ENCODE data around the gene ATF1. TPM values are rescaled to one million over a fixed set of nuclear protein-coding genes. Genes with fewer than 3 reads are reported as not detected.

Gene ATF1
- polyA plus RNA-seq, 1 donor = 35.3 TPM

GRCh38 chr12:50728841-50729240 lies 35.1 kb upstream of the ATF1 start:
- WGBS (ENCODE audit: insufficient coverage, low lambda C conversion rate) = no CpG with 5 or more reads among the region's 4 CpGs
- Histone ChIP-seq H3K9me3 (ENCODE audit: control insufficient read depth, low read depth, low read length) (no peaks in the 10 kb centered on the region), H3K36me3 (ENCODE audit: control insufficient read depth, insufficient read depth, low read length) (peaks cover 81% of the 10 kb centered on the region), H3K27me3 (ENCODE audit: control insufficient read depth, insufficient read depth, low read length) (no peaks in the 10 kb centered on the region), H3K27ac (ENCODE audit: low read length) (no peak overlapping the region), H3K4me3 (ENCODE audit: low read length) (no peak overlapping the region), H3K4me1 (ENCODE audit: control insufficient read depth, insufficient read depth, low read length) (no peaks in the 10 kb centered on the region)
- no peak for DNase-seq

DNA sequence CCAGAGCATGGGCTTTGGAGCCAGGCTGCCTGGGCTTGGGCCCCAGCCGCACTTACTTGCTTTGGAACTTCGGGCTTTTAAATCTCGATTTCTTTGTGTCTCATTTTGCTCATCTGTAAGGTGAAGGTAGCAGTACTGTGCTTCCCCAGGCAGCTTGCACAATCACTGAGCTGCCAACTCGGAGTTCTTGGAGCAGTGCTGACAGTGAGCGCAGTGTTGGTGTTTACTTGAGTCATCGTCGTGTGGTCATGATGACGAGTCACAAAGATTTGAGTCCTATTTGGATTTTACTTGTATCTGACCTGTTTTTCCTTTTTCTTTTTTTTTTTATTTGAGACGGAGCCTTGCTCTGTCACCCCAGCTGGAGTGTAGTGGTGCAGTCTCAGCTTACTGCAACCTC lies 31.3 kb upstream of the ATF1 start:
- Histone ChIP-seq H3K36me3 (ENCODE audit: control insufficient read depth, insufficient read depth, low read length) (peaks cover 80% of the 10 kb centered on the region), H3K4me3 (ENCODE audit: low read length) (no peak overlapping the region), H3K4me1 (ENCODE audit: control insufficient read depth, insufficient read depth, low read length) (no peaks in the 10 kb centered on the region), H3K27ac (ENCODE audit: low read length) (no peak overlapping the region), H3K9me3 (ENCODE audit: control insufficient read depth, low read depth, low read length) (no peaks in the 10 kb centered on the region), H3K27me3 (ENCODE audit: control insufficient read depth, insufficient read depth, low read length) (no peaks in the 10 kb centered on the region)
- WGBS (ENCODE audit: insufficient coverage, low lambda C conversion rate) = 100% methylated on average over 1 of the region's 9 CpGs
- DNase-seq = no peak

DNA sequence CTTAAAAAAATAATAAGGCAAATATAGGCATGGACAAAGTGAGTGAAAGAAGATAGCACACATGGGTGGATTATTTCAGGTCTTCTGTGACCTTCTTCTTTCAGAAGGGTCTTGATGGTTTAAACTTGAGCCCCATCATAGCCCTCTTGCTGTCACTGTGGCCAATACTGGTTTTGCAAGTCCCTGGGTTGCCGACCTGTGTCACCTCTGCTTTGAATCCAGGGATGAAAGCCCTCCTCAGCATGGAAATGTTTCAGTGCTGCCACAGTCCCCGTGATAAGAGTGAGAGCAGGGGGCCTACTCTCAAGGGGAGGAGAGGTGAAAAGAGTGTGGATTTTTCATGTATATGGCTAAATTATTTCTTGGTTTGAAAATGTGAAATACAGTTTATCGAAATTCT lies 30.2 kb upstream of the ATF1 start:
- Histone ChIP-seq H3K9me3 (ENCODE audit: control insufficient read depth, low read depth, low read length) (no peaks in the 10 kb centered on the region), H3K27ac (ENCODE audit: low read length) (no peak overlapping the region), H3K36me3 (ENCODE audit: control insufficient read depth, insufficient read depth, low read length) (peaks cover 76% of the 10 kb centered on the region), H3K27me3 (ENCODE audit: control insufficient read depth, insufficient read depth, low read length) (no peaks in the 10 kb centered on the region), H3K4me1 (ENCODE audit: control insufficient read depth, insufficient read depth, low read length) (no peaks in the 10 kb centered on the region), H3K4me3 (ENCODE audit: low read length) (no peak overlapping the region)
- no peak for DNase-seq
- WGBS (ENCODE audit: insufficient coverage, low lambda C conversion rate) = 100% methylated on average over 1 of the region's 3 CpGs

GRCh38 chr12:50734409-50735263 lies 29.3 kb upstream of the ATF1 start:
- Histone ChIP-seq H3K36me3 (ENCODE audit: control insufficient read depth, insufficient read depth, low read length) (peaks cover 78% of the 10 kb centered on the region), H3K4me3 (ENCODE audit: low read length) (no peak overlapping the region), H3K4me1 (ENCODE audit: control insufficient read depth, insufficient read depth, low read length) (no peaks in the 10 kb centered on the region), H3K27ac (ENCODE audit: low read length) (no peak overlapping the region), H3K27me3 (ENCODE audit: control insufficient read depth, insufficient read depth, low read length) (no peaks in the 10 kb centered on the region), H3K9me3 (ENCODE audit: control insufficient read depth, low read depth, low read length) (no peaks in the 10 kb centered on the region)
- 65% methylated on average over 2 of the region's 10 CpGs for WGBS (ENCODE audit: insufficient coverage, low lambda C conversion rate)
- no peak for DNase-seq

GRCh38 chr12:50739611-50740010 lies 24.3 kb upstream of the ATF1 start:
- no peak for DNase-seq
- WGBS (ENCODE audit: insufficient coverage, low lambda C conversion rate) = no CpG with 5 or more reads among the region's 7 CpGs
- no peaks in the 10 kb centered on the region for H3K4me1 ChIP-seq (ENCODE audit: control insufficient read depth, insufficient read depth, low read length)
- no peak overlapping the region for H3K4me3 ChIP-seq (ENCODE audit: low read length)
- no peak overlapping the region for H3K27ac ChIP-seq (ENCODE audit: low read length)
- no peaks in the 10 kb centered on the region for H3K27me3 ChIP-seq (ENCODE audit: control insufficient read depth, insufficient read depth, low read length)
- peaks cover 79% of the 10 kb centered on the region for H3K36me3 ChIP-seq (ENCODE audit: control insufficient read depth, insufficient read depth, low read length)
- no peaks in the 10 kb centered on the region for H3K9me3 ChIP-seq (ENCODE audit: control insufficient read depth, low read depth, low read length)

DNA sequence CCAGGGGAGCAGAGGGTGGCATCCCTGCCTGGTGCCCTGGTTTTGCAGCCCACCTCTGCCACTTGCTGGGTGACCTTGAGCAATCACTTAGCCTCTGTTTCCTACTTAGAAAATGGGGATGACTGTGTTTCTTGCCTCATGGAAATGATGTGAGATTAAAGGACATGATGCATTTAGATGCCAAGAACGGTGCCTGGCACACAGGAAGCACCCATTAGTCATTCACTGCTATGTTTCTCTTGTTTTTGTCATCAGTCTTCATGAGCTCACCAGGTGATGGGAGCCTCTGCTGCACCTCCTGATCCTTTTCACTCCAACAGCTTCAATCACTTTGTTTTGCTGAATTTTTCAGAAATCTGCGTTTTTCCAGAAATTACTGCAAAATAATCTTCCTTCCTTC lies 23.6 kb upstream of the ATF1 start:
- Histone ChIP-seq H3K27me3 (ENCODE audit: control insufficient read depth, insufficient read depth, low read length) (no peaks in the 10 kb centered on the region), H3K4me3 (ENCODE audit: low read length) (no peak overlapping the region), H3K36me3 (ENCODE audit: control insufficient read depth, insufficient read depth, low read length) (peaks cover 80% of the 10 kb centered on the region), H3K27ac (ENCODE audit: low read length) (no peak overlapping the region), H3K9me3 (ENCODE audit: control insufficient read depth, low read depth, low read length) (no peaks in the 10 kb centered on the region), H3K4me1 (ENCODE audit: control insufficient read depth, insufficient read depth, low read length) (no peaks in the 10 kb centered on the region)
- no peak for DNase-seq
- WGBS (ENCODE audit: insufficient coverage, low lambda C conversion rate) = no CpG with 5 or more reads among the region's 2 CpGs

GRCh38 chr12:50742776-50743175 lies 21.1 kb upstream of the ATF1 start:
- DNase-seq = no peak
- peaks cover 68% of the 10 kb centered on the region for H3K36me3 ChIP-seq (ENCODE audit: control insufficient read depth, insufficient read depth, low read length)
- WGBS (ENCODE audit: insufficient coverage, low lambda C conversion rate) = no CpG with 5 or more reads among the region's 7 CpGs

GRCh38 chr12:50745861-50746260 lies 18.0 kb upstream of the ATF1 start:
- 100% methylated on average over 1 of the region's 4 CpGs for WGBS (ENCODE audit: insufficient coverage, low lambda C conversion rate)
- H3K4me3 ChIP-seq (ENCODE audit: low read length) = no peak overlapping the region
- H3K9me3 ChIP-seq (ENCODE audit: control insufficient read depth, low read depth, low read length) = no peaks in the 10 kb centered on the region
- no peaks in the 10 kb centered on the region for H3K27me3 ChIP-seq (ENCODE audit: control insufficient read depth, insufficient read depth, low read length)
- no peak overlapping the region for H3K27ac ChIP-seq (ENCODE audit: low read length)
- peaks cover 49% of the 10 kb centered on the region for H3K36me3 ChIP-seq (ENCODE audit: control insufficient read depth, insufficient read depth, low read length)
- no peaks in the 10 kb centered on the region for H3K4me1 ChIP-seq (ENCODE audit: control insufficient read depth, insufficient read depth, low read length)
- DNase-seq = no peak

More at GRCh38 chr12:50742776-50743175, 21.1 kb upstream of the ATF1 start:
- no peaks in the 10 kb centered on the region for H3K4me1 ChIP-seq (ENCODE audit: control insufficient read depth, insufficient read depth, low read length)
- no peak overlapping the region for H3K27ac ChIP-seq (ENCODE audit: low read length)
- H3K27me3 ChIP-seq (ENCODE audit: control insufficient read depth, insufficient read depth, low read length) = no peaks in the 10 kb centered on the region
- H3K4me3 ChIP-seq (ENCODE audit: low read length) = no peak overlapping the region
- H3K9me3 ChIP-seq (ENCODE audit: control insufficient read depth, low read depth, low read length) = no peaks in the 10 kb centered on the region

DNA sequence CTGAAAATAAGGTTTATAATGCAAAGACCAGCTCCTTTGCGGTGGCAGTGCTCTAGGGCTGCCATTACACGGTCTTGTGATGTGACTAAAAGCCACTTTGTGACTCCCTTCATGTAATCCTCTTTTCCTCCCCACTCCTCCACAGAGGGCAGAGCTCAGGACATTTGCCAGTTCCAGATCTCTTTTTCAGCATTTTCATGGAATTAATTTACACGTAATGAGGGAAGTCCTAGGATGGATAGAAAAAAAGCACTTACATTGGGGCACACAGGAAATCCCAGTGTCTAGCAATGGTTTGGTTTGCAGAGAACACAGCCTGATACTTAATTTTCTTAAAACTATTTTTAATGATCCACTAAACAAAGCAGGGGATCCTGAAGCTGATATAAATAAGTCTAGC lies 17.5 kb upstream of the ATF1 start:
- no peak overlapping the region for H3K27ac ChIP-seq (ENCODE audit: low read length)
- no CpG with 5 or more reads among the region's 3 CpGs for WGBS (ENCODE audit: insufficient coverage, low lambda C conversion rate)
- no peaks in the 10 kb centered on the region for H3K4me1 ChIP-seq (ENCODE audit: control insufficient read depth, insufficient read depth, low read length)
- H3K36me3 ChIP-seq (ENCODE audit: control insufficient read depth, insufficient read depth, low read length) = peaks cover 43% of the 10 kb centered on the region
- no peaks in the 10 kb centered on the region for H3K27me3 ChIP-seq (ENCODE audit: control insufficient read depth, insufficient read depth, low read length)
- no peak overlapping the region for H3K4me3 ChIP-seq (ENCODE audit: low read length)
- H3K9me3 ChIP-seq (ENCODE audit: control insufficient read depth, low read depth, low read length) = no peaks in the 10 kb centered on the region
- DNase-seq = no peak

DNA sequence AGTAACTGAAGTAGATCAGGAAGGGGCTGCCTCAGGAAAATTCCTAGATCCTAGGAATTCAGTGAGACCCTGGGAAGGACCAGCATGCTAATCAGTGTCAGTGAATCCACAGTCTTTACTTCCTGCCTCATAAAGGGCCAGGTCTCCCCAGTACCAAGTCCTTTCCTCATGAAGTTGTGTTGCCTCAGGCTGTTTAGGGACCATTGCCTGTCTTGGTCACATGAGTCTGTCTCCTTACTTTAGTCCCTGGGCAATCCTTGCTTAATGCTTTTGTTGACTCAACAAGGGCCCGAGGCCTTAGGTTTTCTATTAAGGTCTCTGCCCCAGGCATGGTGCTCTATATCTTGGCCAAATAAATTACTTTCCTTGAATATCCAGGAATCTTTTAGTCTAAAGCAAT lies 16.1 kb upstream of the ATF1 start:
- Histone ChIP-seq H3K27me3 (ENCODE audit: control insufficient read depth, insufficient read depth, low read length) (no peaks in the 10 kb centered on the region), H3K27ac (ENCODE audit: low read length) (peak overlapping the region; percentile 30), H3K4me3 (ENCODE audit: low read length) (no peak overlapping the region), H3K4me1 (ENCODE audit: control insufficient read depth, insufficient read depth, low read length) (no peaks in the 10 kb centered on the region), H3K36me3 (ENCODE audit: control insufficient read depth, insufficient read depth, low read length) (peaks cover 34% of the 10 kb centered on the region), H3K9me3 (ENCODE audit: control insufficient read depth, low read depth, low read length) (no peaks in the 10 kb centered on the region)
- DNase-seq = peak in 1 of 2 donors; percentile 57
- no CpG with 5 or more reads among the region's 1 CpG for WGBS (ENCODE audit: insufficient coverage, low lambda C conversion rate)

GRCh38 chr12:50749459-50749882 lies 14.4 kb upstream of the ATF1 start:
- Histone ChIP-seq H3K4me3 (ENCODE audit: low read length) (no peak overlapping the region), H3K36me3 (ENCODE audit: control insufficient read depth, insufficient read depth, low read length) (peaks cover 21% of the 10 kb centered on the region), H3K9me3 (ENCODE audit: control insufficient read depth, low read depth, low read length) (no peaks in the 10 kb centered on the region), H3K4me1 (ENCODE audit: control insufficient read depth, insufficient read depth, low read length) (no peaks in the 10 kb centered on the region), H3K27me3 (ENCODE audit: control insufficient read depth, insufficient read depth, low read length) (no peaks in the 10 kb centered on the region), H3K27ac (ENCODE audit: low read length) (peak overlapping the region; percentile 38)
- no CpG with 5 or more reads among the region's 2 CpGs for WGBS (ENCODE audit: insufficient coverage, low lambda C conversion rate)
- no peak for DNase-seq
